HG03442 (cell line): ENCODE measurements around the gene IGSF9B.

Experiments used
- ATAC-seq: cut with Tn5 transposase; IDR thresholded peaks from one replicate; pipeline ENCODE4 v1.9.1; 2021; ENCODE audit warnings: mild to moderate bottlenecking, moderate library complexity; ENCODE audit not compliant: unreplicated experiment

IGSF9B gene

DNA sequence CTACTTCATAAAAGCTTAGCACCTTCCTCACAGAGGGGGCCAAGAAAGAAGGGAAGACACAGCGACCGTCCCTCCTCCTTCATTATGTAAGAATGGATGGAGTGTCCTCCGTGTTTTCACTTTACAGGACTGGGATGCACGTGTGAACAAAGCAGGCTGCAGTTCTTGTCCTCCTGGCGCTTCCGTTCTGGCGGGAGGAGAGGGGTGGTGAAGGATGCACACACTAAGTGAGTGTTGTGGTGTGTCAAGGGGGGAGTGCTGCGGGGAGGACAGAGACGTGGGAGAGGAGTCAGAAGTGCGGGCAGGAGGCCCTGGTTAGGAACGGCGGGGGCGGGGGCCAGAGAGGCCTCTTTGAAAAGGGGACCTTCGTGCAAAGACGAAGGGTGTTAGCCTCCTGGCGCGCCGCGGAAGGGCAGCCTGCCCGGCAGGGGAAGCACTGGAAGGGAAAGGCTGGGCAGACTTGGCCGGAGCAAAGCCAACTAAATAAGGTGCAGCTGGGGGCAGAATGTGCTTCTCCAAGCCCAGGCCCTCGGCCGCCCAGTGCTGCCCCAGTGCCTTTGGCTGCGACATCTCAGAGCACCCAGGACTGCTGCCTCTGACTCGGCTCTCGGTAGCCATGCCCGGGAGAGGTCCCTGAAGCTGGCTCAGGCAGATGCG is 27.0 kb upstream of the IGSF9B start:
- ATAC-seq: no peak

DNA sequence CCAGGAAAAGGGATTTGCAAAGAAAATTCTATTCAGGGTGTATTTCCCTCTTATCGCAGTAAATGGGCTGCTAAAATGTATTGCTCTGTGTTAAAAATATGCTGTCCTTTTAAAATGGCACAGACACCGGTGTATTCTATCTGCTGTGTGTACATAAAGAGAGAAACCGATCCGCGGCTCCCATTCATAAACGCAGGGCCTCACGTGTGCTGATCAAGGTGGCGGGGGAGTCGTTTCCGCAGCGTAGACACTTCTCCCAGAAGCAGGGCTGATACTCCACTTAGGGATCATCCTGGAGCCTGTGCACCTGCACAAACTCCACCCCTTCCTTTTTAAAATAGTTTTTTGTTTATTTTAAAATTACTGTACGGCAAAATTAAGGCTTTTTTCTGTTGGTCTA is 26.1 kb upstream of the IGSF9B start:
- no peak for ATAC-seq

DNA sequence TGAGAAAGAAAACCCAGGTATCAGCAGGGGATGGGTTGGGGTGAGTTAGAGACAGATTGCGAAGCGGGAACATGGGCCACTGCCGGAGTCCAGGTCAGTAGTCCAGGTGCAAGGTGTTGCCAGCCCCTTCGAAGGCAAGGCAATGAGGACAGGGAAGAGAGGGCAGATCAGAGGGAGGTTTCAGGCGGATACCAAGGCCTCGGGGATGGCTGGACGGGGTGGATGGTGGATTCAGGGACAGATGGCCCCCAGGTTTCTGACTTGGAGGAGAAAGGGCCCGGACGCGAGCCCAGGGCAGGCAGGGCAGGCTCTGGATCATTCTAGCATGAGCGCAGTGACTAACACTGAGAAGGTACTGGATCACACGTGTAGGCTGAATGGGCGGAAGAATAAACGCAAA is 25.4 kb upstream of the IGSF9B start:
- no peak for ATAC-seq

DNA sequence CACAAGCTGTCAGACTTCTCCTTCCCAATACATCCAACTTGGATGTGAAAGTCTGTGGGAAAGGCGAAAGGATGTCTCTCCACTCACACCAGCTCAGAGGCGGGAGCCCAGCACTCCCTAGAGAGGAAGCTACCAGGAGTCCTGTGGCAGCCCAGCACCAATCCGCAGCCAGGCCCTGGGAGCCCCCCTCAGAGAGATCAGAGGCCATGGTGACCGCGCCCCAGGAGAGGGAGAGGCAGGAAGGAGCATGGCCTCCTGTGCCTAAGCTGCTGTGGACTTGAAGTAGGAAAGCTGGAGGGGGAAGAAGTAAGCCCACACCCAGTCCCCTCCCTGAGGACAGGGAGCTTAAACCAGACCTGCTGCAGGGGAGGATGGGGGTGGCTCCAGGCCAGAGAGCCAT is 24.4 kb upstream of the IGSF9B start:
- no peak for ATAC-seq

DNA sequence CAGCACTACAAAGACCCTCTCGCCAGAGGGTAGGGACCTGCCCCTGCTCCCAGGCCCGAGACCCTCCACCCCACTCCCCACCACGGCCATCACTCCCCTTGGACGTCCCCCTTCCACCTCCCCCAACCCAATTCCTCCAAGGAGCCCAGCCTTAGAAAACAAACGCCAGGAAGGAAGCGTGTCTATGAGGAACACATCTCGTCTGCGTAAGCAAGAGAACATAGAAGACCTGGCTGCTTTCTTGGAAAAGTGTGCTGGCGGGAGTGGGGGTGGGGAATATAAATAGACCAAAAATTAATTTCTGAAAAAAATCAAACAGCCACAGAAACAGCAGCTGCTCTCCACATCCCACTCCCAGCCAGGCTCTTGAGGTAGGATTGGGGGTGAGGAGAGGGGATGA is 23.9 kb upstream of the IGSF9B start:
- no peak for ATAC-seq

DNA sequence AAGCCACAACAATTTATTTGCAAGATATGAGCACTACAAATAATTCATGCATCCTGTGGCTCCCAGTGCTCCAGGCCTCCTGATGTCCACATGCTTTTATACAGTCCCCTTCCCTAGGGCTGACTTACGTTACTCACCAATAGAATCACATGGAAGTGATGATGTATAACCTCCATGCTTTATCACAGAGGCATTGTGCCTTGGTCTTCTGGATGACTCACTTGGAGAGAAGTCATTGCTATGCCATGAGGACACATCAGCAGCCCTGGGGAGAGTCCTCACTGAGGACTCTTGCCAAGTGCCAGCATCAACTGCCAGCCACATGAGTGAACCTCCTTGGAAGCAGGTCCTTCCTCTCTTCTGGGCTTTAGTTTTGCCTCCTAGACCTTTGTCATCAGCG is 22.0 kb upstream of the IGSF9B start:
- no peak for ATAC-seq

DNA sequence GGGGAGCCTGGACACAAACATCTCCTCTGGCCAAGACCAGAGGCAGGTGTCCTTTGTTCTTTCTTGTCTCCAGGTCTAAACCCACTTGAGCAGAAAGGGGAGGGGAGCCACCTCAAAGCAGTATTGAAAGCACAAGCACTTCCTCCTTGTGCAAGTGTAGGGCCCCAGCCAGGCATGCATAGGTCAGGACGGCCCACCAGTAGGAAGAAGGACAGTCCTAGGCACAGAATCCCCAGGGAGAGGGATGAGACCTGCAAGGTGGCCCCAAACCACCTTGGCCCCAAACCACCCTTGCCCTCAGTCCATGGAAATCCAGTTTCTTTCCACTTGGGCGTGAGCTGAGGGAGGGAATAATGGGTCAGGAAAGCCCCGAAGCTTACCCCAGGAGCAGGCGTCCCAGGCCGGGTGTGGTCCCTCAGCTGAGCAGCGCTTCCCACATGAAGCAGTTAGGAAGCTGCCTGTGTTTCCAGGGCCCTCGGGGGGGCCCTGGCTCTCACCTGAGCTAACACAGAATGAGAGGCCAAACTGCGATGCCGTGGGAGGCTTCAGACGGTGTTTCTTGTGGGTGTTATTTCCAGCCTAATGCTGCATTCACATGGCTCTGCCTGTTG is 20.4 kb upstream of the IGSF9B start:
- peak; percentile 99 for ATAC-seq

DNA sequence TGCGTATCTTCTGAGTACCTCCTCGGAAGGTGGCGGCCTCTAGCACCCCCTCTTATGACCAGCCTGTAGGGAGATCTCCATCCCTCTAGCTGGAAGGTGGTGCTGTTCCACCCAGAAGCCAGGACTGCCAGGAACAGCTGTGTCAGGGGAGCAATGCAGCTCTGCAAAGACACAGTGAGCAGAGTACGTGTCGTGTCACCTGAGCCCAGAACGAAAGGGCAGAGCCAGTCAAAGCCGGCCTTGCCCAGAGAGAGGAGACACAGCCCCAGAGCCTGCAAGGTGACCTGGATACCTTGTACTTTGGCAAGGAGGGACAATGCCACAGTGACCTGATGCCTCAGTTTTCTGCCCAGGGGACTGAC is 18.7 kb upstream of the IGSF9B start:
- no peak for ATAC-seq

DNA sequence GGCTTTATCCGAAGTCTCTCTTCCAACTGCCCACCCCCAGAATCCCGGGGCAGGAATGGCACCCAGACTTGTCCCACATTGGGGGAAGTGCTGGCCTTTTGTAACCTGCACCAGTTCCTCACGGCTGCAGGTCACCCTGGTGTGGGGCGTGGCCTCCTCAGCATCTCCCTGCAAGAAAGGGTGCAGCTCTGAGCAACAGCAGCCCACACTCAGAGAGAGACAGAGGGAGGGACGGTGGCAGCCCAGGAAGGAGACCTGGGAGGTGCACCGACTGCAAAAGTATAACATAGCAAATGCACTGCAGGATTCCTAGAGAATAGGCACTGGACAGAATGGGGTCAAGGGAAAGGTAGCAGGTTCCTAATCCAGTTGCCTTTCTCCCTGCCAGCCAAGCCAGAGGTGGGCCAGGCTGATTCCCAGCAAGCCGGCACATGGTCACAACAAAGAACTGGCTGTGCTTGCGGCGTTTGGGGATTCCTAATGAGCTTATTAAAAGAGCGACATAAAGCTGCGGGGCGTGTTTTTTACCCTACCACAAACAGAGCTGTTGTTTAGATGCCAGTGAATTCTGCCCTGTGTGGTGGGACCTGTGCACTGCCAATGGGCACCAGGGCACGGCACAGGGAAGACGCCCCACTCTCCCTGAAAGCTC is 18.2 kb upstream of the IGSF9B start:
- no peak for ATAC-seq

DNA sequence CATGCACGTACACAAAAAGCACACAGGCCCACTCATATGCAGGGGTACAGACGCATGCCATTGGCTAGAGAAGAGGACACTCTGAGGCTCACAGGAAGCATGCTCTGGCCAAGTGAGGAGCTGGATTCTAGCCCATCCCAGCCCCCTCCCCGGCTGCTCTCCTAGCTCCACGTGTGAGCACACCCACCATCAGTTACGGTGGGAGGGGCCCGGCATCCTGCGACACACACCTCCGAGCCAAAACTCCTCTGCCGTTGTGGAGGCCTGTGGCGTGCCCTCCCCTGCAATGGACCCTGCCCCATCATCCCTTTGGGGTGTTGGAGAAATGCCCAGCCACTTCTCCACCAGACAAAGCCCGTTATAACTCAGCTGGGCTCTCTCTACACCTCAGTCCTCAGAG is 15.1 kb upstream of the IGSF9B start:
- ATAC-seq: no peak

DNA sequence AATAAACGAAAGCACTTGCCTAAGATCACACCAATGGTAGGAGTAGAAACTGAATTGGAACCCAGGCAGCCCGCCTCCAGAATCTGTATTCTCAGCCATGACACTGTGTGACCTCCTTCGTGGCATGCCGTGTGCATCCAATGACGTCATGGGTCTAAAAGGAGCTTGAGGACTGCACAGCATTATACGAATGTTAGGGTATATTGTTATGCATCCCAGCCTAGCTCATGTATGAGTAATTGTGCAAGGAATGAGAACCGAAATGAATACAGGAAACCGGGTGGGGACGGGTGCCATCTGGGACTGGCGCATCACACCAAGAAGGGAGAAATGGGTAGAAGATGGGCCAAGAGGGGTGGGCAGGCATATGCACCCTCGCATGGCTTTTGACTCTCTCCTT is 12.3 kb upstream of the IGSF9B start:
- no peak for ATAC-seq

DNA sequence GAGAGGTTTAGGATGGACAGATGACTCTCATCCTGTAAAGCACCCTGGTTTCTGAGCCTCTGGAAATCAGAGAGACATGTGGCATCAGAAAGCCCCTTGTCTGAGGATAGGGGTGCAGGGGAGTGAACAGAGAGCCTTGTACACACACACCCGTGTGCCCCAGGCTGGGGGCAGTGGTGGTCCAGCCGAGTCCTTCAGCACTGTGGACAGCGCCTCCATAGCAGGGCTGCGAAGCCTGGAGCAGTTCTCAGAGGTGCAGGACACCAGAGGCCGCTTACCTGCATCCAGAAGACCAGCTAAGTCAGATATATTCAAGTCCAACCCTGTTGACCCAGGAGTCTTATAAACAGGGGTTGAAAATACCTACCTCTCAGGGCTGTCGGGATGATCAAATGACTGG is 11.5 kb upstream of the IGSF9B start:
- no peak for ATAC-seq

DNA sequence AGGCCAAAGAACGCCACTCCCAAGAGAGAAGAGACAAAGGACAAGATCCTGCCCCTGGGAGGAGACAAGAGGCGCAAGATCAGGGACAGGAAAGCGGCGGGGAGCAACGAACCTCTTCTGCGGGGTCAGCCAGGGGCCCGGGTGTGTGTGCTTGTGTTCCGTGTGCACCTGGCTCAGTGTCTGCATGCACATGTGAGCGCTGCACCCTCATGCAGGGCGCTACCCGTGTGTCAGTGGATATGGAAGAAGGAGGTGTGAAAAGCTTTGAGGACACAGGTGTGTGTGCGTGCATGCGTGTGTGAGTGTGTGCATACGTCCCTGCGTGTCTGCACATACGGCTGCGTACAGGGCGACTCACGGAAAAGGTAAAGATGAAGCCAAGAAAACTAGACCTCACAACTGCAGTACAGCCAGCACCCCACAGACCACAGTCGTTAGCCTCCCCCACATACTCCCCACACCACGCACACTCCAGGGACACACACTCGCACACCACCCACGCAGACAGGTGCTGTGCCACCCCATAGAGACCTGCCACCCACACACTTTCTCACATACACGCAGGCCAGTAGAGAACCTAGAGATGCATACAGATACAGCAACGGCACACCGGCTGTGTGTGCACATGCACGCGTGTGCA is 11.0 kb upstream of the IGSF9B start:
- no peak for ATAC-seq

DNA sequence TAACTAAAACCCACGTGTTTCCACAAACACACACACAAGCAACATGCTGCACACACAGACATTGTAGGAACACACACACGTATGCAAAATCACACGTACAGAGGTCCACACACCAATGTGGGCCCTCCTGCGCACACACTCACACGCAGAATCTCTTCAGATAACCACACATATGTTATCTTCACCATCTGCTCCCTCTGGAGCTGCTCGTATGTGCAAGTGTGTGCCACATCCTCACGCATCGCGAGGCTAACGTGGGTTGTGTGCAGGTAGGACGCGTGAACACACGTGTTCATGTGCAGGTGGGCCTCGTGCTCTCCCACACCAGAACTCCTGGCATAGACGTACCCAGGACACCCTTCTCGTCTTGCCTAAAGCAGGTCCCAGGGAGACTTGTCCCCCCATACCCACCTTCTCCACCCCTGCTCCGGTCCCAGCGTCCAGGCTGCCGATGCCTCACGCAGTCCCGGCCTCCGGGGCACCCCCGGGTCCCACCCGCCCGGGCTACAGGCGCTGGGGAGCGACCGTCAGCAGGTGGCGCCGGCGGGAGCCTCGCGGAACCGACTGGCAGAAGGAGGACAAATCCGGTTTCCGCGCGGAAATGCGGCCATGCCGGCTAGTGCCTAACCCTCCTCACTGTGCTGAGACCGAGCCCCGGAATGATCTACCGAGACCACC is 10.3 kb upstream of the IGSF9B start:
- ATAC-seq: no peak

DNA sequence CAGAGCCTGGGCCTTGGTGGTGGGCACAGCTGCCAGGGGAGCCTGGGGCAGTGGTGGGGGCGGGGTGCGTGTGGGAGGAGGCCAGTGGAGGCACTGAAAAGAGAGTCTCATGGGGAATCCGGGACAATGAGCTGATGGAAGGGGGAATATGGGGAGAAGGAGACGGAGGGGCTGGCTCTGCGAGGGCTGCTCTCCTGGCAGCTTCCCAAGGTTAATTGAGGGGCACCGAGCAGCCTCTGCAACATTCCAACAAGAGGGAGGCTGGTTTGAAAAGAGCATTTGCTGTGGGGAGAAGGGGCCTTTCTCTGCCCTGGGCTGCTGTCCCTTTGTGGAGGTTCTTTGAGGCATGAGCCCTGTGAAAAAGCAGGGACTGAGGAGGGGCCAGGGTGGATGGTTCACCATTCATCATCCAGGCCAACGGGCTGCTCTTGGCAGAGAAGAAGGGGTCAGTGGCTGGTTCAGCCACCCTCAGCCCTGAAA is 9.4 kb upstream of the IGSF9B start:
- no peak for ATAC-seq

DNA sequence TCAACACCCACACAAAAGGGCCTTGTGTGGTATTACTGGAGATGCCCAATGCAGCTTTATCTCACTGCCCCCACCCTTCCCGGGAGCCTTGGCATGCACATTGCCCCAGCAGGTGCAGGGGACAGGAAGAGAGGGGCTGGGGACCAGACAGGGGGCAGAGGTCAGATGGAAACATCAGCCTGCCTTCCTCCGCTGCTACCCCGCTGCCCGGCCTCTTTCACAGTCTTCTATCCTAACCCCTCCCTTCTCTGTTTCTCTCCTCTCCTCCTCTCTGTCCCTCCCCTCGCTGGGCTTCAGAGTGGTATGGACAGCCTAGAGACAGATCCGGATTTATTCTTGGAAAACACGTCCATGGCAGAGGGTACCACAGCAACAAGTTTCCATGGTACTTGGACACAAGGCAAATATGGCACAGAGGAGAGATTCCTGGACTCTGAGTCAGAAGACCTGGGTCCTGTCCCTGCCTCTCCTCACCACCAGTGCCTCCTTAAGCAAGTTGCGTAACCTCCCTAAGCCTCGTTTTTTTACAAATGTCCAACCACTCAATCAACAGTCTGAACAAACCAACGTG is 8.3 kb upstream of the IGSF9B start:
- ATAC-seq: no peak

DNA sequence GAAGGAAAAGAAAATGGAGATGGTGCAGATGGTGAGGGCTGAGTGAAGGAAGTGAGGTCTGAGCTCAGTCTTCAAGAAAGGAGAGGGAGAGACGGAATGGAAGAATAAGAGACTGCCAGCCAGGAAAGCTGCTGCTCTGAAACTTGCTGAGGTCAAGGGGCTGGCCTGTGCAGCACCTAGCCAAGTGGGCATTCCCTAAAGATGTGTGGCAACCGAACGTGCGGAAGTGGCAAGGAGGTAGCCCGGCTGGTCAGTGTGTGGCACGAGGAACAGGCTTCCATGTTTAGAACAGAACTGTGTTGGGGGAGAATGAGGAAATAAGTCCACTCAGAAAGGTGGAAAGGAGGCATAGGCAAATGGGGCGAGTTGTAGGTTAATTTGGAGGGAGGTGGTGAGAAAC is 7.6 kb upstream of the IGSF9B start:
- ATAC-seq: no peak

DNA sequence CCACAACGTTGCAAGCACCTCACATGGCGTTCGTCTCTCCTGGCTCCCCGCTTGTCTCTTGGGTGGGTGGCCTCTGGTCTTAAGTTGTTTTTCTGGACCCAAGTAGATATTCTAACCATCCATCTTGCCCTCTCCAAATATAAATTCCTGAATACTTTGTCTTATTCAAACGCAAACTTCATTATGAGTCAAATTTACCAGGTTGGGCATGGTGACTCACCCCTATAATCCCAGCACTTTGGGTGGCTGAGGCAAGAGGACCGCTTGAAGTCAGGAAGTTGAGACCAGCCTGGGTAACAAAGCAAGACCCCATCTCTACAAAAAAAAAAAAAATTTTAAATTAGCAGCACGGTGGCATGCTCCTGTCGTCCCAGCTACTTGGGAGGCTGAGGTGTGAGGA is 5.1 kb upstream of the IGSF9B start:
- no peak for ATAC-seq

DNA sequence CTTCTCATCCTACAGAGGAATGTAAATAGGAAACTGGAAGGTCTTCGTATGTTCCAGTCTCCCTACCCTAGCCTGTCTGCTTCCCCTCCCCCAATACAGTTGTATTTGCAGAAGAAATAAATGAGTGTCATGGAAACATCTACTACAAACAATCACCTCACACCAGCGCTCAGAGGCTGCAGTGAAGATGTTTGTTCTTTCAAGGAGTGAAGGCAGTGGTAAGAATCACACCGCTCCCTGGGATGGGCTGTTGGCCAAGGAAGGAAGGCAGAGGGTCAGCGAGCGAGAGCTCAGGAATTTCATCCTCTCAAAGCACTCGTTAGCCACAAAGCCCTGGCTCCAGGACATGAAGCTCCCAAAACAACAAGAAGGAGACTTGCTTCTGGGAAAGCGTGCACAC is 1.1 kb upstream of the IGSF9B start:
- no peak for ATAC-seq

DNA sequence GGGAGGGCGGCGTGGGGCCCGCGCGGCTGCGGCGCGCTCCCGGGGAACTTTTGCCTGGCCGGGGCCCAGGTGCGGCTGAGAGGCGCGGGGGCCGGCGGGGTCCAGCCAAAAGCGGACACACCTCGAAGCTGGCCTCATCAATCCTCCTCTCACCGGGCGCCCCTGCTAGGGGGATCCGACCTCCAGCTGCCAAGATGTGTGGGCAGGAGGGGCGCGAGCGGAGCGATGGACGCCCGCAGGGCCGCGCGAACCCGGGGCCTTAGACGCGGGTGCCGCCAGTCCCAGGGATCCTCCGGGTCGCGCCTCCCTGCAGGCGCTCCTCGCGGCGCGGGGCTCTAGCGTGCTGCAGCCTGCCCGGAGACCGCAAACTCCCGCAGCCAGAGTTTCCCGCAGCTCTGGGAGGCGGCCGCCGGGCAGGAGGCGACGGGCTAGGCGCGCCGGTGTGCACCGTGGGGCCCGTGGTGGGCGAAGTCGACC is 785 bp downstream of the IGSF9B start:
- ATAC-seq: no peak
